Measurements from ENCODE around the gene ZNF112.
"Not testable (repeated sequence)": the region's sequence is repeated elsewhere in the genome, so short reads cannot be mapped to it uniquely, and the experiment has no call there.

DNA sequence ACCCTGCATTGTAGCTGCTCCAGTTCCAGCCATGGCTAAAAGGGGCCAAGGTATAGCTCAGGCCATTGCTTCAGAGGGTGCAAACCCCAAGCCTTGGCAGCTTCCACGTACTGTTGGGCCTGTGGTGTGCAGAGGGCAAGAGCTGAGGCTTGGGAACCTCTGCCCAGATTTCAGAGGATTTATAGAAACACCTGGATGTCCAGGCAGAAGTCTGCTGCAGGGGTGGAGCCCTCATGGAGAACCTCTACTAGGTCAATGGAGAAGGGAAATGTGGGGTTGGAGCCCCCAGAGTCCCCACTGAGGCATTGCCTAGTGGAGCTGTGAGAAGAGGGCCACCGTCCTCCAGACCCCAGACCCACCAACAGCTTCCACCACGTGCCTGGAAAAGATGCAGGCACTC lies 21.8 kb downstream of the ZNF112 start:
- not testable (repeated sequence) for TF ChIP-seq EZH2 (IDR thresholded peaks at IDR 0.05); POLR2AphosphoS5 (IDR thresholded peaks at IDR 0.05; ENCODE audit: borderline replicate concordance, low read depth, low read length); FOXP2 (optimal IDR thresholded peaks at IDR 0.05; ENCODE audit: control extremely low read depth, extremely low read length, insufficient read depth)

All from SK-N-MC (cell line).